HUDEP-2 (cell line): ENCODE results near the gene ROR2.
A peak's percentile ranks its signal among the peaks of the same experiment; 100 is the strongest.

ENCODE experiments used
- DNase-seq, 76 experiments: peaks; one replicate each; lab custom pipeline; 2025; ENCODE audit not compliant: unreplicated experiment in 76 of 76; lab: John Stamatoyannopoulos, UW

Gene ROR2

GRCh38 chr9:91710158-91710557, 239.9 kb downstream of the ROR2 start:
- no peak for DNase-seq

DNA sequence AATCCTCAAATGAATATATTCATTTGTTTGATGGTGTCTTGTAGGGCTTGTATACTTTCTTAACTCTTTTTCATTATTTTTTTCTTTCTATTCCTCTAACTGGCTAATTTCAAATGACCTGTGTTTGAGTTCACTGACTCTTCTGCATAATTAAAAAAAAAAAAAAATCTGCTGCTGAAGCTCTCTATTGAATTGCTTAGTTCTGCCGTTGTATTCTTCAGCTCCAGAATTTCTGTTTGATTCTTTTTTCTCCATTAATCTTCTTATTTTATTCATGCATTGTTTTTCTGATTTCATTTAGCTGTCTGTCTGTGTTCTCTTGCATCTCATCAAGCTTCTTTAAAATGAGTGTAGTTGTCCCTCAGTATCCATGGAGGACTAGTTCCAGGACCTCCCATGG, 244.6 kb downstream of the ROR2 start:
- no peak for DNase-seq

- no peak for DNase-seq
These were observed 249.6 kb downstream of the ROR2 start for GRCh38 chr9:91700475-91700874.

GRCh38 chr9:91698266-91698665, 251.8 kb downstream of the ROR2 start:
- DNase-seq: no peak

GRCh38 chr9:91697201-91697600, 252.8 kb downstream of the ROR2 start:
- DNase-seq: no peak

DNA sequence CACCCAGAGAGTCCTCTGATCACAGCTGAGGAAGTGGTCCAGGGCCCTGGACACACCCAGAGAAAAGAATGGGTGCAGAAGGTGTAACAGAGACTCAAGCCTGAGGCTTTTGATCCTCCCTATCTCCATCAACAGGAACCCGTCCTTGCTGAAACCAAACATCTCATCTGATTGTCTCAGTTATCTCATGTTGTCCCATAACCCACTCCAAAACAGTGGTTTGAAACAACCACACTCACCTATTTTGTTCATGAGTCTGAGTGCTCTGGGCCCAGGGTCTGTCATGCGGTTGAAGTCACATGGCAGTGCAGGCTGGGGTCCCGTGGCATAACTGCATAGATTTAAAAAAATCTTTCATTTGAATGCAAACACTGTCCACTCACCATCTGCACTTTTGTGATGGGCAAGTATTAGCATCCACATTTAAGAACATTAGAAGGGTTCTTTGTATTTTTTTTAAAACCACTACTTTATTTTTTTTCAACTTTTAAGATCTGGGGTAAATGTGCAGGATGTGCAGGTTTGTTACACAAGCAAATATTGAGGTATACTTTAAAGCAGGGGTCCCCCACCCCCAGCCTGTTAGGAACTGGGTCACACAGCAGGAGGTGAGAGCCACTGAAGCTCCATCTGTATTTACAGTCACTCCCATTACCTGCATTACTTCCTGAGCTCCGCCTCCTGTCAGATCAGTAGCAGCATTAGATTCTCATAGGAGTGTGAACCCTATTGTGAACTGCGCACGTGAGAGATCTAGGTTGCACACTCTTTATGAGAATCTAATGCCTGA, 255.8 kb downstream of the ROR2 start:
- no peak for DNase-seq

GRCh38 chr9:91693226-91693625, 256.8 kb downstream of the ROR2 start:
- DNase-seq: no peak

DNA sequence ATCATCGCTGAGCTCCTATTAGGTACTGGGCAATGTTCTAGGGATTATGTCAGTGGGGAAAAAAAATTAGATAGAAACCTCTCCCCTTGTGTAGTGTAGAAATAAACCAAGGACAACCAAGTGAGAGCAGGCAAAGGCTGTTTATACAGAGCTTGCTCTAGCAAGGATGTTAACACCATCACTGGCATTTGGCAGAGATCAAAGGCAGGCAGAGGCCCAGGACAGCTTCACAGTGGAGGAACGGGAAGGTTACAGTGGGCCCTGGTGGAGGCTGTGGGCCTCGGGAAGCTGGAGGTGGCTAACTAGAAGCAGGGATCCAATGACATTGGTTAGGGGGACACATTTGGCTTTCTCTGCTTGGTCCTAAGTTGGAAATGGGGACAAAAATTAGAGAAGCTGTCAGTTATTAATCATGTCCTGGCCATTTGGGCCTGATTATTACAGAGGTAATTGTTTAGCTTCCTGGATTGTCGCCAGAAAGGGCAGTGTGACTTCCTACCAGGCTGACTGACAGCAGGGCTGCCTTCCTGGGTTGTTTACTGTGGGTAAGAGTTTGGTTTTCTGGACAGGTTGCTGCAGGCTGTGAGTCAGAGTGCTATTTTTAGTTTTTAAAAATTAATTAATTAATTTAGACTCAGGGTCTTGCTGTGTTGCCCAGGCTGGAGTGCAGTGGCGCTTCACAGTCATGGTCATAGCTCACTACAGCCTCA, 259.3 kb downstream of the ROR2 start:
- DNase-seq: no peak

GRCh38 chr9:91689006-91689405, 261.0 kb downstream of the ROR2 start:
- no peak for DNase-seq

DNA sequence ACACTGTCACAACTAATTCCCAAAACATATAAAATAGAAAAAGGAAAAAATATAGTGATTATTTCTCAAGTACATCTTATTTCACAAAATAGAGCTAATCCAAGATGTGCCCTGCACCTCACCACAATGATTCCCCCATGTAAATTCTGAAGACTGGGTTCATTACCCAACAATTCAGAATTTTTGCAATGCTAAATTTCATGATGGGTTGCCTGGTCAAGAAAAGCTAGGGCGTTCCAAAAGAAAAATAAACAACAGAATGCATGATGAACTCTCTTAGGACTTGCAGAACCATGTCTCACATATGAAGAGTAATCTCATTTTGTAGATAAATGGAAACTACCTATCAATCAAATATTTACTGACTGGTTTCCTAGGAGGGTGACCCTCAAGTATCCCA, 266.8 kb downstream of the ROR2 start:
- no peak for DNase-seq

DNA sequence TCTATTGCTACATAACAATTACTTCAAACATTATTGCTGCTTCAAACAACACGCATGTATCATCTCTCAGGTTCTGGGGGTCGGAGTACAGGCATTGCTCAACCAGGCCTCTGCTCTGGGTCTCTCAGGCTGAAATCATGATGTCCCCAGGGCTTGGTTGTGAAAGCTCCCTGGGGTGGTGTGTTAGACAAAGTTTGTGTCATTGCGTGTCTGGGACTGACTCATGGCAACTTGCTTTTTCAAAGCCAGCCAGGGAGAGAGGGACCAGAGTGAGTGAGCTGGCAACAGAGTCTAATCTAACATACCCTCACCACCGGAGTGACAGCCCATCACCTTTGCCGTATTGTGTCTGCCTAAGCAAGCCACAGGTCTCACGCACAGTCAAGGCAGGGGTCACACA, 267.2 kb downstream of the ROR2 start:
- DNase-seq: no peak

GRCh38 chr9:91681461-91682305, 268.3 kb downstream of the ROR2 start:
- peak in 65 of 76 experiments; percentile 1 to 75 (median 41) for DNase-seq

DNA sequence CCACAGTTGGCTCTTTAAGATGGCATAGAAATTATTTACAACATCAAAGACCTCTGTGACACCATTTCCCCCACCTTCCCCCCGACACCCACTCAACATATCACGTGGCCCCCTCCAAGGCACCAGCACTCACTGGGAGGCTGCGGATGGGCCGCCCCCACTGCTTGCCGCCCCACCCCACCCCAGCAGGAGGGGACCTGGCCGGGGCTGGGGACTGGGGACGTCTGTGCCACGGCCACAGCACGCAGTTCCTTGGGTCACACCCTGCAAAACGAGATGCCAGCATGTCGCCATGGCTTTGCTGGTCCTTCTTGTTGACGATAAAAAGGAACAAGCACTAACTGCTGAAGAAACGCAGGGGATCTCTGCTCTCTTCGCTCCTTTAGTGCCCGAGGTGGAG, 269.0 kb downstream of the ROR2 start:
- DNase-seq: no peak

DNA sequence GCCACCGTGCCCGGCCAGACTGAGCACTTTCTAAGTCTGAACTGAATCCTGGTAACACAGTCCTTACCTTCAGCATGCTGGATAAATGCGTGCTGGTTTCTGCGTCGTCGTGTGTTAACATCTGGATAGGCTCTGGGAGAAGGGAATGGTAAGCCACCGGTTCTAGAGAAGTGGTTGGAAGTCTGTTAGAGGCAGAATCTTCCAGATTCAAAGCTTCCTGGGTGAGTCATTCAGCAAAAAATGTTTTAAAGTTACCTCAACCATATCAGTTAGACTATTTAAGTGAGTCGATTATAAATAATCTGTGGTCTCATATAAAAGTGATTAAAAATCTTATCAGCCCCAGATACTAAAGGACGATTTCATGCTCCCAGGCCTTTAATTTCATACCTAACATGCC, 269.9 kb downstream of the ROR2 start:
- DNase-seq: no peak

DNA sequence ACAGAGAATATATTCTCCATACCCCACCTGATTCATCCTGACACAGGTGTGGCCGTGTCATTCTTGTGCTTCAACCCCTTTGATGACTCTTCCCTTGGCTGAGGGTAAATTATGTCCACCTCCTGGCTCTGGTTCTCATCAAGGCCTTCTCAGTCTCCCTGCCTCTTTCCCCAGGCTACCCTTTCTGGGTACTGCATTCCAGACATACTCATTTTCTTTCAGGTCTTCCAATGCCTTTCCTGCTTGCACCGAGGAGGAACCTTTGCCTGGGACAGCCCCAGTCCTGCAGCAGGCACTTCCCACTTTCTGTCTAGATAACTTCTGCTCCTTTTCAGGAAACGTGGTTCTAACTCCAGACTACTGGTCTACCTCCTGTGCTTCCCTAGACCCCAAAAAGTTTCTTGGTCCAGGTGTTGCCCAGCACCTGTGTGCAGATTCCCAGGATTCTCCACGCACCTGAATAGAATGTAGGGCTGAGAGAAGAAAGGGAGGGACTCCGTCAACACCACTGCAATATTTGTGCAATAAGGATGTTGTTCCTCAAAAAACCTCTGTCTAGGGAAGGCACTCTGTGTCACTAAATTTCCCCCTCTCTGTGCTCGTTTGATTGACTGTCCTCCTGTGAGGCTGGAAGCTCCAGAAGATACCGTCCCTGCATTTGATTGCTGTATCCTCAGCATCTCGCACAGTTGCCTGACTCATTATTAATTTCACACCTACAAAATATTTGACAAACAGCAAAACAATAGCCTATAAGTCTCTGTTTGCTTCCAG, 271.0 kb downstream of the ROR2 start:
- no peak for DNase-seq

- DNase-seq: no peak
These were observed 272.1 kb downstream of the ROR2 start for GRCh38 chr9:91677822-91678436.

DNA sequence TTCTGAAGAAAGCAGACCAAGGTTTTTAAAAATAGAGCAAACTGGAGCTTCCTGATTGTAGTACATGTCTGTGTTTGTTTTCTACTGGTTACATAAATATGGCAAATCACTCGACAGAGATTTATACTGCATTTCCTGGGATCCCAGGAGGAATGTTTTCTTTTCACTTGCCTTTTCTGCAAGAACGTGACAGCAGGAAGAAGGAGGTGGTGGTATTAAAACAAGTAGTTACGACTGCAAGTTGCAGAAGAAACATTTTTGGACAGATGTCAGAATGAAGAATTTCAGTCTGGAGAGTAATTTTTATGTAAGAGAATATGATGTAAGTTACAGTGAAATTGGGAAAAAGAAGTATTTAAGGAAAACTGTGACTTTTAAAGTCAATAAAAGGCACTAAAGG, 272.7 kb downstream of the ROR2 start:
- no peak for DNase-seq

DNA sequence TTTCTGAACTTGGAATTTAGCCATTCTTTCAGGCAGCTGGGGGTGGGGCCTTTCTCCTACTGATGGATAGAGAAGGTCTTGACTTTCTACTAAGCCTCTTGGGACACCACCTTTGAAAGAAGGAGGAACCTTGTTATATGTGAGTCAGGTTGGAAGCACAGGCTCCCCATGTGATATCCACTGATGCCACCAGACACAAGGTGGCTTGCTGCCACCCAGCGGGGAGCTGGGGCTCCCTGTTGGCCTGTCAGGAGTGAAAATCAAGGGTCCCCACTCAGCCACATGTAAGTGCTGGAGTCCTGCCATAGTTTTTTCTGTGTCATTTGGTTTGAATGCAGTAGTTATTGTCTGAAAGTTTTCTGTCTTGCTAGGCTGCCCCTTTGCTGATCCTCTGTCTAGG, 274.0 kb downstream of the ROR2 start:
- no peak for DNase-seq

DNA sequence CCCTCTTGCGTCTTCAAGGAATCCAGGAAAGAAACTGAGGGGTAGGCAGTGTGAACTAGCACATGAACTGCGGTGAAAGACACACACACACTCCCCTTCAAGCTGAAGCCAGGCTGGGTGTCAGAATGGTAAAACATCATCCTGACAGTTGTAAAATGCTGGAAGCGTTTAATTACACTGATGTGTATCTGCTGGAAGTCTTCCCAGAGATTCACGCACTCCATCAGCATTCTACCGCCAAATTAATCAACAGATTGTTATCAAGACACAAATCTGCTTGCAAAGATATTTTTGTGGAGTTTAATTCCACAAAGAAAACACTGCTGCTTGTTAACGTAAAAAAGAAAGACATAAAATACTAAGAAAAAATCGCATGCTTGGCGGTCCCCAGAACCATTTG, 285.4 kb downstream of the ROR2 start:
- DNase-seq: no peak

DNA sequence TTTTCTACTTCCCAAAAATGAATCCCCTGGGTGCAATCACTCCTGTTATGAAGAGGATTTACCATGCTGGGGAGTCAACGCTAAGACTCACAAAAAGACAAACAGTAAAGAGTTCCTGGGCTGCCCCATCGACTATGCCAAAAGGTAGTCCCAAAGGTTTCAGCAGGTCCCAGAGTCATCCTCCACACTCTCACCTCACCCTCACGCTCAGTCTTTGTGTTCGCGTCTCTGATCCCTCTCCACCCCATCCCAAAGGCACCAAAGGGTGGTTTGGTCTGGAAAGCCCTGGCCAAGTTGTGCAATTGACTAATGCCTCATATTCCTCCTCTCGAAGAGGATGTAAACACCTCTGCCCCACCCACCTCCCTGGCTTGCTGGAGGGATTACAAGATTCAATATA, 286.2 kb downstream of the ROR2 start:
- no peak for DNase-seq
